IMR-90 (cell line): ENCODE results near the gene IRS2. TPM values are rescaled to one million over a fixed set of nuclear protein-coding genes. Genes with fewer than 3 reads are reported as not detected.
A peak's percentile ranks its signal among the peaks of the same experiment; 100 is the strongest.

Experiments
- ATAC-seq: fragments of 200-7000 bp; cut with Tn5 transposase; 2 replicates; pipeline ENCODE4 v1.9.1; 2020; ENCODE audit warnings: low read depth, mild to moderate bottlenecking, moderate library complexity
- BruUV-seq: library from RNA; stranded (reverse); fragments of 400-500 nt; replicated peaks from 2 replicates; lab custom pipeline; 2021; lab: Mats Ljungman, UMichigan
- CTCF ChIA-PET: fragments of 300-600 bp; formaldehyde crosslinking; extraction: SDS; loops from one replicate; lab custom pipeline; 2021; ENCODE audit warnings: antibody characterized with exemption; lab: Yijun Ruan, JAX
- POLR2A ChIA-PET: fragments of 300-600 bp; sonication (Branson Sonifier 250); formaldehyde crosslinking; loops from one replicate; lab custom pipeline; 2022; ENCODE audit warnings: antibody characterized with exemption; ENCODE audit not compliant: unreplicated experiment; lab: Charles Lee
- DNase-seq: peaks from one replicate; pipeline ENCODE4 v3.0.0; 2013
- H2AFZ ChIP-seq: replicated peaks from 2 replicates; pipeline ENCODE3; 2013; ENCODE audit warnings: low read length, mild to moderate bottlenecking; ENCODE audit not compliant: poor library complexity
- H2AK5ac ChIP-seq: 2 replicates; pipeline ENCODE4 v1.6.1; 2013; ENCODE audit warnings: low read depth, low read length, inconsistent platforms
- H2AK9ac ChIP-seq: replicated peaks from 2 replicates; pipeline ENCODE3; 2013; ENCODE audit warnings: mild to moderate bottlenecking, low read depth, low read length, moderate library complexity; ENCODE audit not compliant: poor library complexity
- H2BK120ac ChIP-seq: 2 replicates; pipeline ENCODE4 v1.6.1; 2013; ENCODE audit warnings: low read depth, low read length, inconsistent platforms
- H2BK15ac ChIP-seq: 3 replicates; pipeline ENCODE4 v1.6.1; 2013; ENCODE audit warnings: low read depth, low read length, inconsistent platforms
- H2BK20ac ChIP-seq: 2 replicates; pipeline ENCODE4 v1.6.1; 2013; ENCODE audit warnings: low read depth, mild to moderate bottlenecking, inconsistent platforms, low read length, moderate library complexity
- H2BK5ac ChIP-seq: 2 replicates; pipeline ENCODE4 v1.6.1; 2013; ENCODE audit warnings: mild to moderate bottlenecking, low read depth, low read length, inconsistent platforms; ENCODE audit not compliant: poor library complexity, severe bottlenecking
- H3K14ac ChIP-seq: replicated peaks from 2 replicates; pipeline ENCODE4 v1.6.1; 2013; ENCODE audit warnings: low read depth, low read length, inconsistent platforms
- H3K18ac ChIP-seq: 2 replicates; pipeline ENCODE4 v1.6.1; 2013; ENCODE audit warnings: low read depth, low read length, control low read depth
- H3K23ac ChIP-seq: 2 replicates; pipeline ENCODE4 v1.6.1; 2013; ENCODE audit warnings: low read depth, low read length, inconsistent platforms
- H3K27ac ChIP-seq: 2 replicates; pipeline ENCODE4 v1.5.1; 2013; ENCODE audit warnings: mild to moderate bottlenecking, control low read depth, low read length; ENCODE audit not compliant: insufficient read depth
- H3K27me3 ChIP-seq: 2 replicates; pipeline ENCODE4 v1.6.1; 2013; ENCODE audit warnings: low read length; ENCODE audit not compliant: control insufficient read depth, insufficient read depth
- H3K36me3 ChIP-seq: 2 replicates; pipeline ENCODE4 v1.6.1; 2013; ENCODE audit warnings: low read length, mixed read lengths; ENCODE audit not compliant: control insufficient read depth, insufficient read depth
- H3K4ac ChIP-seq: 2 replicates; pipeline ENCODE4 v1.6.1; 2013; ENCODE audit warnings: low read depth, low read length, inconsistent platforms
- H3K4me1 ChIP-seq: 2 replicates; pipeline ENCODE4 v1.6.1; 2013; ENCODE audit warnings: low read length, mixed read lengths; ENCODE audit not compliant: control insufficient read depth, insufficient read depth
- H3K4me2 ChIP-seq: 2 replicates; pipeline ENCODE4 v1.6.1; 2013; ENCODE audit warnings: low read depth, mild to moderate bottlenecking, control low read depth, low read length, moderate library complexity
- H3K4me3 ChIP-seq: 2 replicates; pipeline ENCODE4 v1.5.1; 2013; ENCODE audit warnings: low read depth, mild to moderate bottlenecking, control low read depth, low read length, moderate library complexity; ENCODE audit not compliant: insufficient read depth
- H3K56ac ChIP-seq: 2 replicates; pipeline ENCODE4 v1.6.1; 2013; ENCODE audit warnings: low read length, inconsistent platforms; ENCODE audit not compliant: insufficient read depth; ENCODE audit errors: extremely low read depth
- H3K79me1 ChIP-seq, 2 experiments: 2 replicates each; pipeline ENCODE4 v1.6.1; 2013; ENCODE audit warnings: low read length in 2 of 2, inconsistent platforms in 1 of 2, low read depth in 1 of 2
- H3K9ac ChIP-seq: 2 replicates; pipeline ENCODE4 v1.6.1; 2013; ENCODE audit warnings: low read depth, low read length, control low read depth
- H3K9me1 ChIP-seq: 2 replicates; pipeline ENCODE4 v1.6.1; 2013; ENCODE audit warnings: low read length, inconsistent platforms; ENCODE audit not compliant: insufficient read depth
- H3K9me3 ChIP-seq: 2 replicates; pipeline ENCODE4 v1.6.1; 2013; ENCODE audit warnings: low read length; ENCODE audit not compliant: control insufficient read depth, insufficient read depth
- H4K20me1 ChIP-seq: 2 replicates; pipeline ENCODE4 v1.6.1; 2013; ENCODE audit warnings: low read length, inconsistent platforms; ENCODE audit not compliant: insufficient read depth
- H4K5ac ChIP-seq: 2 replicates; pipeline ENCODE4 v1.6.1; 2013; ENCODE audit warnings: mild to moderate bottlenecking, low read depth, low read length, control low read depth
- H4K8ac ChIP-seq, 2 experiments: 2 replicates each; pipeline ENCODE4 v1.6.1; 2013; ENCODE audit warnings: low read depth in 2 of 2, low read length in 2 of 2, control low read depth in 1 of 2, inconsistent platforms in 1 of 2
- H4K91ac ChIP-seq: 2 replicates; pipeline ENCODE4 v1.6.1; 2013; ENCODE audit warnings: low read depth, low read length, inconsistent platforms; ENCODE audit not compliant: insufficient read depth
- BHLHE40 ChIP-seq: fragments of 150-350 bp; IDR thresholded peaks from 2 replicates; pipeline ENCODE4 v1.6.1; 2016; ENCODE audit warnings: mild to moderate bottlenecking, low read depth, low read length
- CEBPB ChIP-seq: IDR thresholded peaks from 2 replicates; pipeline ENCODE4 v1.6.1; 2012; ENCODE audit warnings: low read depth, low read length, improper control_type of control experiment
- MAFK ChIP-seq: IDR thresholded peaks from 2 replicates; pipeline ENCODE4 v1.6.1; 2012; ENCODE audit warnings: low read depth, low read length, improper control_type of control experiment
- MXI1 ChIP-seq: IDR thresholded peaks from 2 replicates; pipeline ENCODE4 v1.6.1; 2012; ENCODE audit warnings: low read depth, mild to moderate bottlenecking, low read length, moderate library complexity, borderline replicate concordance
- POLR2A ChIP-seq: IDR thresholded peaks from 2 replicates; pipeline ENCODE4 v1.6.1; 2012; ENCODE audit warnings: mild to moderate bottlenecking, low read depth, low read length
- RAD21 ChIP-seq: IDR thresholded peaks from 2 replicates; pipeline ENCODE4 v1.6.1; 2012; ENCODE audit warnings: low read length, improper control_type of control experiment
- RCOR1 ChIP-seq: IDR thresholded peaks from 2 replicates; pipeline ENCODE4 v1.6.1; 2012; ENCODE audit warnings: mild to moderate bottlenecking, low read length, improper control_type of control experiment; ENCODE audit not compliant: insufficient replicate concordance
- RFX5 ChIP-seq: IDR thresholded peaks from 2 replicates; pipeline ENCODE4 v1.8.0; 2012; ENCODE audit warnings: low read depth, mild to moderate bottlenecking, low read length, moderate library complexity
- WGBS, 2 experiments: methylation state at CpG; one replicate each; pipeline versions ENCODE4 v1.1.5 to v1.1.7; 2013; ENCODE audit warnings: missing lambda C conversion rate in 2 of 2; ENCODE audit not compliant: insufficient read length in 1 of 2; ENCODE audit errors: extremely low coverage in 2 of 2; 5-methylcytosine and 5-hydroxymethylcytosine counted together
- dilution Hi-C: fragments of 300-500 bp; cut with HindIII; formaldehyde crosslinking; loops from one replicate; pipeline ENCODE4 v1.14.3; 2018; ENCODE audit warnings: low sequenced_read_pairs; ENCODE audit not compliant: unreplicated experiment
- in situ Hi-C: fragments of 300-500 bp; cut with MboI; formaldehyde crosslinking; loops from 3 replicates; pipeline ENCODE4 v1.14.3; 2019; ENCODE audit warnings: low sequenced_read_pairs, inconsistent platforms, mixed read lengths
- intact Hi-C: fragments of 100-400 bp; cut with micrococcal nuclease; formaldehyde crosslinking; loops from 2 replicates; pipeline ENCODE4 v1.10.0; 2022
- polyA plus RNA-seq, 3 experiments: library from polyadenylated mRNA; depleted of rRNA; stranded (reverse); fragments of >200 nt; gene quantifications; 2 replicates each; pipeline ENCODE4 v1.2.3, GENCODE V29; 2012; ENCODE audit warnings: low replicate concordance in 1 of 3
- total RNA-seq: library from RNA; depleted of rRNA; stranded (reverse); fragments of >200 nt; gene quantifications from 2 replicates; pipeline ENCODE4 v1.2.3, GENCODE V29; 2012
- TF ChIP-seq, protein P1 (sequence below): fragments of 150-350 bp; IDR thresholded peaks from 2 replicates; pipeline ENCODE4 v1.6.1; 2017; ENCODE audit warnings: mild to moderate bottlenecking, antibody characterized with exemption, low read length, low read depth

The IRS2 gene
- total and polyA plus RNA-seq, 2 of the 4 experiments (the other 2 are of a cell fraction) = 0.36 to 1.4 TPM

DNA sequence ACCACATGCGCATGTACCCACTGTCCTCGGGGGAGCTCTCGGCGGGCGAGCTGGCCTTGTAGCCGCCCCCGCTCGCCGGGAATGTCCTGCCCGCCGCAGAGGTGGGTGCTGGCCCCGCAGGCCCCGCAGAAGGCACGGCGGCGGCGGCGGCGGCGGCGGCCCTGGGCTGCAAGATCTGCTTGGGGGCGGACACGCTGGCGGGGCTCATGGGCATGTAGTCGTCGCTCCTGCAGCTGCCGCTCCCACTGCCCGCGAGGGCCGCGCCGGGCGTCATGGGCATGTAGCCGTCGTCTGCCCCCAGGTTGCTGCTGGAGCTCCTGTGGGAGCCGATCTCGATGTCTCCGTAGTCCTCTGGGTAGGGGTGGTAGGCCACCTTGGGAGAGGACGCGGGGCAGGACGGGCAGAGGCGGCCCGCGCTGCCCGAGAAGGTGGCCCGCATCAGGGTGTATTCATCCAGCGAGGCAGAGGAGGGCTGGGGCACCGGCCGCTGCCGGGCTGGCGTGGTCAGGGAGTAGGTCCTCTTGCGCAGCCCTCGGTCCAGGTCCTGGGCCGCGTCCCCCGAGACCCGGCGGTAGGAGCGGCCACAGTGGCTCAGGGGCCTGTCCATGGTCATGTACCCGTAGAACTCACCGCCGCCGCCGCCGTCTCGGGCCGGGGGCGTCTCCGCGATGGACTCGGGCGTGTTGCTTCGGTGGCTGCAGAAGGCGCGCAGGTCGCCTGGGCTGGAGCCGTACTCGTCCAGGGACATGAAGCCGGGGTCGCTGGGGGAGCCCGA is 2.4 kb downstream of the IRS2 start:
- Histone ChIP-seq H3K4me2 (peak overlapping the region; percentile 22; the same call in 1 of the 2 replicates), H2AFZ (peak overlapping the region; percentile 86), H2BK20ac (no peak overlapping the region), H3K9me1 (no peaks in the 10 kb centered on the region; the same call in 1 of the 2 replicates), H3K4me3 (peak overlapping the region; percentile 34), H2BK5ac (no peak overlapping the region), H4K91ac (no peak overlapping the region), H3K56ac (no peak overlapping the region), H3K27ac (no peak overlapping the region), H3K4me1 (peaks cover 15% of the 10 kb centered on the region), H3K36me3 (peaks cover 28% of the 10 kb centered on the region), H3K9ac (no peak overlapping the region), H2BK15ac (no peak overlapping the region), H3K79me1 (peaks cover 16 to 25% of the 10 kb centered on the region in 2 experiments; a peak in 3 of 4 replicates), H3K4ac (no peak overlapping the region; the same call in 1 of the 2 replicates), H2AK9ac (no peak overlapping the region), H4K8ac (no peak overlapping the region), H2BK120ac (no peak overlapping the region), H3K14ac (no peak overlapping the region), H3K23ac (no peak overlapping the region), H3K27me3 (peaks cover 2% of the 10 kb centered on the region; the same call in 1 of the 2 replicates), H3K9me3 (no peaks in the 10 kb centered on the region), H4K5ac (no peak overlapping the region), H2AK5ac (no peak overlapping the region), H3K18ac (no peak overlapping the region), H4K20me1 (peaks cover 36% of the 10 kb centered on the region)
- ATAC-seq (no peak), DNase-seq (no peak)
- dilution Hi-C loops (loop anchor here (25.0 kb wide), 1 partner anchor 328 kb away; no protein-coding TSS in a partner anchor), in situ Hi-C loops (no loop called here), intact Hi-C loops (loop anchor here (1.0 to 2.0 kb wide), 2 partner anchors 639 to 823 kb away; no protein-coding TSS in a partner anchor)
- POLR2A ChIA-PET = no interaction called here
- 69% methylated on average over 45 of the region's 81 CpGs; no CpG with 5 or more reads in 1 of the 2 experiments for WGBS, 2 experiments
- CTCF ChIA-PET = no interaction called here
- no TSS peak for BruUV-seq
- TF ChIP-seq MAFK (no peak), RFX5 (no peak), RAD21 (no peak), CEBPB (no peak), RCOR1 (no peak), POLR2A (no peak), MXI1 (no peak), BHLHE40 (no peak)
- TF ChIP-seq, protein P1, sequence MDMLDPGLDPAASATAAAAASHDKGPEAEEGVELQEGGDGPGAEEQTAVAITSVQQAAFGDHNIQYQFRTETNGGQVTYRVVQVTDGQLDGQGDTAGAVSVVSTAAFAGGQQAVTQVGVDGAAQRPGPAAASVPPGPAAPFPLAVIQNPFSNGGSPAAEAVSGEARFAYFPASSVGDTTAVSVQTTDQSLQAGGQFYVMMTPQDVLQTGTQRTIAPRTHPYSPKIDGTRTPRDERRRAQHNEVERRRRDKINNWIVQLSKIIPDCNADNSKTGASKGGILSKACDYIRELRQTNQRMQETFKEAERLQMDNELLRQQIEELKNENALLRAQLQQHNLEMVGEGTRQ = no peak
